Common myeloid progenitor, CD34-positive (primary cell): ENCODE data around the gene LPIN1.

Source experiments
- CTCF ChIA-PET: fragments of 350-600 bp; sonication (Branson Sonifier 250); formaldehyde crosslinking; loops from one replicate; lab custom pipeline; 2021; ENCODE audit warnings: antibody characterized with exemption; lab: Charles Lee
- POLR2A ChIA-PET: fragments of 350-600 bp; sonication (Branson Sonifier 250); formaldehyde crosslinking; loops from one replicate; lab custom pipeline; 2021; ENCODE audit warnings: antibody characterized with exemption; lab: Charles Lee
- DNase-seq, 3 donors: peaks; one replicate each; pipeline versions ENCODE4 v3.0.0 to v3.0.0-alpha.2; 2013
- H3K27ac ChIP-seq, 2 experiments: 1 replicate in 1 of 2; 2 replicates in 1 of 2; pipeline ENCODE4 v1.7.0; 2013; ENCODE audit warnings: inconsistent platforms in 2 of 2, low read length in 2 of 2, mild to moderate bottlenecking in 2 of 2, low read depth in 1 of 2, moderate library complexity in 1 of 2; ENCODE audit not compliant: severe bottlenecking in 2 of 2, insufficient read depth in 1 of 2, poor library complexity in 1 of 2
- H3K27me3 ChIP-seq, 5 experiments: replicated peaks in 2 of 5; 1 replicate in 3 of 5; 2 replicates in 2 of 5; pipeline versions ENCODE4 v1.6.1 to v1.7.0; 2013; ENCODE audit warnings: low read length in 4 of 5, mild to moderate bottlenecking in 2 of 5, moderate library complexity in 2 of 5, inconsistent platforms in 1 of 5; ENCODE audit not compliant: insufficient read depth in 5 of 5, control insufficient read depth in 4 of 5
- H3K36me3 ChIP-seq, 4 experiments: 1 replicate in 2 of 4; 2 replicates in 2 of 4; pipeline versions ENCODE4 v1.6.1 to v1.7.0; 2013; ENCODE audit warnings: low read length in 3 of 4, control low read depth in 1 of 4, mild to moderate bottlenecking in 1 of 4; ENCODE audit not compliant: control insufficient read depth in 4 of 4, insufficient read depth in 4 of 4
- H3K4me1 ChIP-seq, 4 experiments: 1 replicate in 3 of 4; 2 replicates in 1 of 4; pipeline versions ENCODE4 v1.6.1 to v1.7.1; 2013; ENCODE audit warnings: low read length in 3 of 4, mild to moderate bottlenecking in 3 of 4, control low read depth in 1 of 4, inconsistent platforms in 1 of 4, moderate library complexity in 1 of 4; ENCODE audit not compliant: control insufficient read depth in 4 of 4, insufficient read depth in 4 of 4; ENCODE audit errors: control extremely low read depth in 1 of 4
- H3K4me3 ChIP-seq, 7 experiments: 1 replicate in 4 of 7; 2 replicates in 3 of 7; pipeline versions ENCODE4 v1.5.1 to v1.7.0; 2013; ENCODE audit warnings: mild to moderate bottlenecking in 7 of 7, low read length in 6 of 7, moderate library complexity in 6 of 7, inconsistent platforms in 2 of 7, low read depth in 2 of 7, control low read depth in 1 of 7; ENCODE audit not compliant: insufficient read depth in 4 of 7, control insufficient read depth in 1 of 7; ENCODE audit errors: extremely low read depth in 1 of 7
- H3K9me3 ChIP-seq, 5 experiments: 1 replicate in 4 of 5; 2 replicates in 1 of 5; pipeline versions ENCODE4 v1.6.1 to v1.7.1; 2013; ENCODE audit warnings: low read length in 4 of 5, mild to moderate bottlenecking in 2 of 5, inconsistent platforms in 1 of 5, low read depth in 1 of 5, moderate library complexity in 1 of 5; ENCODE audit not compliant: control insufficient read depth in 4 of 5, insufficient read depth in 2 of 5; ENCODE audit errors: control extremely low read depth in 1 of 5
- WGBS: methylation state at CpG from one replicate; pipeline ENCODE4 v1.1.5; 2013; ENCODE audit not compliant: insufficient coverage; 5-methylcytosine and 5-hydroxymethylcytosine counted together

Gene LPIN1

DNA sequence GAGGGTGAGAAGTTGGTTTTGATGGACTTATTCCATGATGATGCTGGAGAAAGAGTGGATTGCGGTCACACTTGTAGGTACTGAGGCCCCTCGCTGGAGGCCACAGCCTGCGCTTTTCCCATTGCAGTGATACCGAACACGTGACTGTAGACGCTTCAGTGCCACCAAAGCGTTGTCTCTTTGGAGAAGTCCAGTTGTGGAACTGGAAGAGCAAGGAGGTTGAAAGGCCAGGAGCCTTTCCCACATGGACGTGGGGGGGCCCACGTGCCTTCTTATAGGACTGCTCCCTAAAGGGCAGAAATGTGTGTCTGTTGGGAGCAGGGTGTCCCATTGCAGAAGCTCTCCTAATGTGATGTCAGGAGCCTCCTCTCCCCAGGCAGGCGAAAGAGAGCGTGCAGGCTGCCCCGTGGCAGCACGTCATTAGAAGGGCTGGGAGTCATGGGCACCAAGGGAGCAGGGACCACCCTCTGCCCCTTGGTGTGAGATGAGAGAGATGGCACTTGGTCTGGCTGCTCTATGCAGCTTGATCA, 31.5 kb downstream of the LPIN1 start:
- Histone ChIP-seq H3K36me3 (peaks cover 20 to 76% (median 55%) of the 10 kb centered on the region in 4 experiments), H3K27ac (no peak overlapping the region), H3K9me3 (no peaks in the 10 kb centered on the region), H3K4me1 (peaks cover 8 to 47% (median 25%) of the 10 kb centered on the region in 4 experiments), H3K27me3 (no peaks in the 10 kb centered on the region), H3K4me3 (peak overlapping the region in 1 of 7 experiments; percentile 37)
- POLR2A ChIA-PET = interaction anchor here (1.9 to 3.1 kb wide), 2 partner anchors 25 to 34 kb away, joined by 4 to 13 read pairs; no protein-coding TSS in a partner anchor
- CTCF ChIA-PET = interaction anchor here (1.0 to 15.5 kb wide), 9 partner anchors 12 to 86 kb away, joined by 3 to 430 read pairs (median 6); partner anchors contain the start of gene LPIN1
- 93% methylated on average over 11 of the region's 13 CpGs for WGBS
- DNase-seq = no peak

DNA sequence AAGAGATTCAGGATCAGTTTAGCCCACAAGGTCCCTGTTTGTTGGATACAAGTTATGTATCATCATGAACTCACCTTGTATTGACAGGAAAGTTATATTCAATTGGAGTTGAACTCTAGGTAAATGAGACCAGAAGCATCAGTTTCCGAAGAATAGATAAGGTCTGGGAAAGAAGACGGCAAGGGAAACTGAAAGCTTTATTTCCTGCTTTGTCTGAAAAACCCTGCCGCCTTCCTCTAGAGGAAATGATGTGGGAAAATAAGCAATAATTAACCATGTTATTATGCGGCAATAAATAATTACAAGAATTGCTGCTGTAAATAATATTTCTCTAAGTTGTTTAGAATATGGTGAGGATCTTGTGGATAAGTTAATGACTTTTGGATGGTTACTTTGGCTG, 32.0 kb downstream of the LPIN1 start:
- H3K27me3 ChIP-seq = no peaks in the 10 kb centered on the region
- no peak for DNase-seq
- H3K4me1 ChIP-seq = peaks cover 8 to 47% (median 25%) of the 10 kb centered on the region in 4 experiments
- peak overlapping the region in 2 of 7 experiments; percentile 50 to 69 for H3K4me3 ChIP-seq
- WGBS = 27% methylated on average over 3 of the region's 4 CpGs
- H3K27ac ChIP-seq = no peak overlapping the region
- CTCF ChIA-PET = interaction anchor here (1.0 to 15.5 kb wide), 8 partner anchors 13 to 86 kb away, joined by 3 to 430 read pairs (median 8); partner anchors contain the start of gene LPIN1
- POLR2A ChIA-PET = interaction anchor here (3.1 kb wide), 1 partner anchor 25 kb away, joined by 13 read pairs; no protein-coding TSS in a partner anchor
- H3K36me3 ChIP-seq = peaks cover 23 to 76% (median 56%) of the 10 kb centered on the region in 4 experiments
- H3K9me3 ChIP-seq = no peaks in the 10 kb centered on the region

GRCh38 chr2:11778923-11779757, 32.7 kb downstream of the LPIN1 start:
- H3K9me3 ChIP-seq = no peaks in the 10 kb centered on the region
- CTCF ChIA-PET = interaction anchor here (0.7 to 15.5 kb wide), 23 partner anchors 8 to 300 kb away, joined by 3 to 430 read pairs (median 4); partner anchors contain the start of gene LPIN1
- DNase-seq = peak; percentile 75 to 85 (median 81)
- H3K27ac ChIP-seq = no peak overlapping the region
- POLR2A ChIA-PET = interaction anchor here (1.1 to 3.1 kb wide), 2 partner anchors 26 to 32 kb away, joined by 5 to 13 read pairs; partner anchors contain the start of gene LPIN1
- H3K27me3 ChIP-seq = no peaks in the 10 kb centered on the region
- WGBS = 10% methylated on average over 11 of the region's 23 CpGs
- peak overlapping the region in 3 of 7 experiments; percentile 50 to 69 (median 52) for H3K4me3 ChIP-seq
- H3K4me1 ChIP-seq = peaks cover 8 to 41% (median 25%) of the 10 kb centered on the region in 4 experiments
- peaks cover 23 to 72% (median 56%) of the 10 kb centered on the region in 4 experiments for H3K36me3 ChIP-seq

DNA sequence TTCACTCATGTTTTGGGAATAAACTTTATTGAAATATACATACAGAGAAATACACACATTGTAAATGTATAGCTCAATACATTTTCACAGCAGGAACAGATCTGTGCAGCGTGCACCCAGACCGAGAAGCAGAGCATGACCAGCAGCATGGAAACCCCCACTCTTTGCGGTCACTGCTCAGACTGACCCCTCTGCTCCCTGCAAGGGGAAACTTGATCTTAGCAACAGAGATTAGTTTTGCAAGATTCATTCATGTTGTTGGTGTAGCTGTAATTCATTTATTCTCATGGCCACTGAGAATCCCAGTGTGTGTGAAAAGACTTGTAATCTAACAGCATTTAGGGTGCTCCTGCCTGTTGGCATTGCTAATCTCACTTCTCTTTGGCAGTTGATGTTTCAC, 35.2 kb downstream of the LPIN1 start:
- Histone ChIP-seq H3K27ac (no peak overlapping the region), H3K27me3 (no peaks in the 10 kb centered on the region), H3K4me1 (peaks cover 8 to 25% (median 20%) of the 10 kb centered on the region in 4 experiments), H3K36me3 (peaks cover 21 to 82% (median 68%) of the 10 kb centered on the region in 4 experiments), H3K4me3 (no peak overlapping the region), H3K9me3 (no peaks in the 10 kb centered on the region)
- DNase-seq = no peak
- CTCF ChIA-PET = interaction anchor here (1.0 to 15.5 kb wide), 6 partner anchors 23 to 89 kb away, joined by 3 to 430 read pairs (median 18); partner anchors contain the start of gene LPIN1
- POLR2A ChIA-PET = no interaction called here
- 93% methylated on average over 3 of the region's 3 CpGs for WGBS

GRCh38 chr2:11784280-11784679, 37.8 kb downstream of the LPIN1 start:
- Histone ChIP-seq H3K27me3 (no peaks in the 10 kb centered on the region), H3K36me3 (peaks cover 24 to 98% (median 77%) of the 10 kb centered on the region in 4 experiments), H3K4me1 (peaks cover 0 to 2% (median 0%) of the 10 kb centered on the region in 4 experiments), H3K27ac (no peak overlapping the region), H3K4me3 (no peak overlapping the region), H3K9me3 (no peaks in the 10 kb centered on the region)
- no peak for DNase-seq
- CTCF ChIA-PET = interaction anchor here (0.7 to 15.5 kb wide), 22 partner anchors 9 to 1076 kb away, joined by 3 to 430 read pairs (median 4); partner anchors contain the start of gene LPIN1
- 95% methylated on average over 10 of the region's 10 CpGs for WGBS
- POLR2A ChIA-PET = interaction anchor here (0.6 kb wide), 1 partner anchor 28 kb away, joined by 3 read pairs; no protein-coding TSS in a partner anchor

DNA sequence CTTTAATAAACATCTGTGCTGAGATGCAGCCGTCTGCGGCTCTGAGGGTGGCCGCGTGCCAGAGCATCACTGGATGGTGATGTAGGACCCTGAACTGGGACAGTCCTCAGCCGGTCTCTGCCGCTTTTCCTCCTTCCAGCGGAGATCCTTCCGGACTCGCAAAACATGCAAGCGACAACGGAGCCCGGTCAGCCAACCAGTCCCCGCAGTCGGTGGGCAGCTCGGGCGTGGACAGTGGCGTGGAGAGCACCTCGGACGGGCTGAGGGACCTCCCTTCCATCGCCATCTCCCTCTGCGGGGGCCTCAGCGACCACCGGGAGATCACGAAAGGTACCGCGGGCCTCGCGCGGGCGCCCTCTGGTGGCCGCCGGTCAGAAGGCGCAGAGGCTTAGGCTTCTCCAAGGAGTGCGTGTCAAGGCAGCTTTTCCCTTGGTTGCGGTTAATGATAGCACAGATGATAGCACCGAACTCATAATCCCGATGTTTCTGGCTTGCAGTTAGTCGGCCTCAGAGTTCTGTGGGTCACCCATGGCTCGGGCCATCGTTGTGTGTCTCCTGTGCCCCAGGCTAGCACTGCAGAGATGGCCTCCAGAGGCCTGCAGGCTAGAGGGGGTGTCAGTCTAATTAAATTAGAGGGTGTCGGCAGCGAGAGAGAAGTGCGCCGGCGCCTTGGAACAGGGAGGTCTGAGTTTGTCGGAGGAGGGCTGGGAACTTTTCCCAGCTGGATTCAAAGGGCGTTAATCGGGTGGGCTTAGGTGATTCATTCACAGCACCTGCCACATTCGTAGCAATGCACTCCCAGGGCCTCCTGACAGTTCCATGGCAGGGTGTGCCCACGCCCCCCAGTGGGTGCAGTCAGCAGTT, 38.5 kb downstream of the LPIN1 start:
- DNase-seq = peak; percentile 21 to 45 (median 37)
- H3K4me3 ChIP-seq = no peak overlapping the region
- WGBS = 69% methylated on average over 46 of the region's 50 CpGs
- no peak overlapping the region for H3K27ac ChIP-seq
- CTCF ChIA-PET = interaction anchor here (0.8 to 15.5 kb wide), 23 partner anchors 8 to 323 kb away, joined by 3 to 430 read pairs (median 4); partner anchors contain the start of gene LPIN1
- POLR2A ChIA-PET = interaction anchor here (0.6 kb wide), 1 partner anchor 29 kb away, joined by 3 read pairs; no protein-coding TSS in a partner anchor
- no peaks in the 10 kb centered on the region for H3K4me1 ChIP-seq
- H3K9me3 ChIP-seq = no peaks in the 10 kb centered on the region
- no peaks in the 10 kb centered on the region for H3K27me3 ChIP-seq
- peaks cover 24 to 98% (median 78%) of the 10 kb centered on the region in 4 experiments for H3K36me3 ChIP-seq
